Astrocyte of the cerebellum (primary cell): Measurements from ENCODE around the gene NXPE3.
"Not testable (repeated sequence)": the region's sequence is repeated elsewhere in the genome, so short reads cannot be mapped to it uniquely, and the experiment has no call there.

Source experiments
- DNase-seq: peaks from one replicate; pipeline ENCODE4 v3.0.0-alpha.2; 2011; ENCODE audit warnings: low read depth
- H3K4me3 ChIP-seq: 2 replicates; pipeline ENCODE4 v1.5.1; 2011; ENCODE audit warnings: mild to moderate bottlenecking, low read depth, low read length, moderate library complexity
- CTCF ChIP-seq: IDR thresholded peaks from 2 replicates; pipeline ENCODE4 v1.5.1; 2012; ENCODE audit warnings: low read length, low read depth, moderate library complexity, mild to moderate bottlenecking; ENCODE audit errors: missing control alignments
- in situ Hi-C: cut with HindIII; loops from 2 replicates; pipeline ENCODE4 v1.10.0; 2017; ENCODE audit warnings: low sequenced_read_pairs

NXPE3 gene

DNA sequence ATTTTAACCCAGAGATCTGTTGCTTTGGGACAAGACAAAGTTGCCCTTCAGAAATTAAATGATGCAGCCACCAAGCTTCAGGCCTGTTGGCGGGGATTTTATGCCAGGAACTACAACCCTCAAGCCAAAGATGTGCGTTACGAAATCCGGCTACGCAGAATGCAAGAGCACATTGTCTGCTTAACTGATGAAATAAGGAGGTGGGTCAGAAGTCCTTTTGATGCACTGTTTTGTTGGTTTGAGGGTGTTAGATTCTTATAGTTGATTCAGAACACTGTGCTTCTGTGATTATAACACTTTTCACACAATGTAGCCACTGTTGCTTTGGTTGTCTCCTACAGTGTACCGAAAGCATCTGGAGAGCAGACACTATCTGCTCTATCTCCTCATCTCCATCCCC, 20.8 kb upstream of the NXPE3 start:
- no peak for TF ChIP-seq CTCF
- DNase-seq, result no peak
- in situ Hi-C loops, result no loop called here
- H3K4me3 ChIP-seq, result no peak overlapping the region

DNA sequence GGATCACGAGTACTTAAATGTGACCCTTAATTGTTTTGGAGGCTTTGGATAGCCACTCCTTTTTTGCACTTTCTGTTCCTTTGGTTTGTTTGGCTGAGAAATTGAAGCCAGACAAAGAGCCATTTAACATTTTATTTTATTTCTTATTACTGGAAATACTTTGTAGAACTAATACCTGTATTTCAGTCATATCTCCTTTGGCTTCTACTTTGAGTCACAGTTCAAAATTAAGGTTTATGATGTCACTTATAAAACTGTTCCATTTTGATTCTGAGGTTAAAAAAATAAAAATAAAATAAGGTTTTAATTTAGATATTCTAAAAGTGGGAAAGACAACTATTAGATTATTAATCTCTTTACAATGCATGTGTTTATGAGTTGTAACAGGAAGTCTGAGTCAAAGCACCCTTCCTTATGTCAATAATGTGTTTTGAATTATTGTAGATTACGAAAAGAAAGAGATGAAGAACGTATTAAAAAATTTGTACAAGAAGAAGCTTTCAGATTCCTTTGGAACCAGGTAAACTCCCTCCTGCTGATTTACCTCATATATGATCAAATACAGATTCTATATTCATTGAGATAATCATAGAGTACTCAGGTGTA, 16.9 kb upstream of the NXPE3 start:
- in situ Hi-C loops, result no loop called here
- H3K4me3 ChIP-seq, result no peak overlapping the region
- no peak for TF ChIP-seq CTCF
- no peak for DNase-seq

- H3K4me3 ChIP-seq, DNase-seq, in situ Hi-C loops: not testable (repeated sequence)
These were observed 1.2 kb upstream of the NXPE3 start for GRCh38 chr3:101777745-101778281.

- no peak for TF ChIP-seq CTCF
- in situ Hi-C loops, result no loop called here
- DNase-seq, result no peak
These were observed 495 bp upstream of the NXPE3 start for GRCh38 chr3:101778385-101779046.

DNA sequence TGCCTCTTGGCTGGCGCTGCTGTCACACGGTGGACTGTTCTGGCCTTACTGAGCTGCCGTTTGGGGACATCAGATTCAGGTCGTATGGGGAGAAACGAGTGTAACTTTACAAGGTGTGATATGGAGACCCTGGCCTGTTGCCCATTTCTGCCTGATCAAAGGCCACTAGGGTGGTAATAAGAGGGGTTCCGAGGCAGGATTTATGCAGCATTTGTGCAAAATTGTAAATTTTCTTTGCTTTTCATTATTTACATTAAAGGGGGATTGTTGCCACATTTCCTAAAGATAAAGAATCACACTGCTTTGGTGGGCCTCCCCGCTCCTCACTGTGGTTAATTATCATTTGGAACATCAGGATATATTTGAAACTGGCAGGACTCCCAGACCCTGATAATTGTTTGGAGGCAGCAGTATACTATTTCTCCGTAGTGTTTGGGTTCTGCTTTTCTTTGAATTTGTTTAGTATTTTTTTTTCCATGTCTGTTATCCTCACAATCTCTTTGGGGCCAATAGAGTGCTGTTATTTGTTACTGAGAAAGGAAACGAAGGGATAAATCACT, 891 bp downstream of the NXPE3 start:
- no peak for TF ChIP-seq CTCF
- peak overlapping the region; percentile 58 for H3K4me3 ChIP-seq
- in situ Hi-C loops, result no loop called here
- DNase-seq, result no peak

More at GRCh38 chr3:101778385-101779046, 495 bp upstream of the NXPE3 start:
- H3K4me3 ChIP-seq, result peak overlapping the region; percentile 58

DNA sequence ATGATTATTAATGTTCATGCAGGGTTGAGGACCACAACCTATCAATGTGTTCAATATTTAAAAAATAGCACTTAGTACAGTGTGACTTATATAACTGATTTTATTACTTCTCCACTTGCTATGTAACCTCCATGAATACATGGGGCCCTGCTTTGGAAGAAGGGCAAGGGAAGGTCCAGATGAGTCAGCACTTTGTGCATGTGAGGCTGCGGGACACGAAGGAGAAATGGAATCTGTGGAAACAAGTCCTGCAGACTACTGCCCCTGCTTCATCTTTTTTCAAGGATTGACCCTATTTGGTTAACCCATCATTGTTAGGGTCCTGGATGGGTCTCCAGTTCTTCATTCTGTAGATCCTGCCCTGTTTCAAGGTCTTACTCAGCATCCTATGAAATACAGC, 1.6 kb downstream of the NXPE3 start:
- no peak for TF ChIP-seq CTCF
- peak overlapping the region; percentile 58 for H3K4me3 ChIP-seq
- in situ Hi-C loops, result no loop called here
- DNase-seq, result peak; percentile 31

DNA sequence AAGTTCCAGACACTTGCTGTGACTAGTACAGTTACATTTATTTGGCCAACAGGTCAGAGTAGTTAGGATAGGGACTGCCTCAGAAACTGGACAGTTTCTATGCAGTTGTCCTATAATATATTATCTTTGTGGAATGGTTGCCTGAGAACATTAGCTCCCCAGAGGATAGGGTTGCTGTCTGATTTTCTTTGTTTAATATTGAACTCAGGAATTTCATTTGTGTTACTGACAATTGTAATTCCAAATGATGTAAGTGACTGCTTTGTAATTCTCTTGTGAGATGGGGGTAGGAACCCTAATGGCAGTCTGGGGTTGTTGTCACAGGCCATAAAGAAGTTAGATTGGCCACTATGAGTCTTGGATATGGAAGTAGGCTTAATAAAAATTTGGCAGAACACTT, 2.2 kb downstream of the NXPE3 start:
- no peak for DNase-seq
- H3K4me3 ChIP-seq, result peak overlapping the region; percentile 58
- in situ Hi-C loops, result no loop called here
- no peak for TF ChIP-seq CTCF
